Erythroblast (primary cell): ENCODE measurements around the gene KCNF1.

Source experiments
- GATA1 ChIP-seq: IDR thresholded peaks from 2 replicates; pipeline ENCODE4 v1.6.1; 2011; ENCODE audit warnings: low read depth, mild to moderate bottlenecking, control low read depth, low read length, moderate library complexity
- POLR2A ChIP-seq: IDR thresholded peaks from 2 replicates; pipeline ENCODE4 v1.6.1; 2011; ENCODE audit warnings: mild to moderate bottlenecking, low read length

- TF ChIP-seq POLR2A: no peak
- no peak for TF ChIP-seq GATA1
Measured at GRCh38 chr2:10923008-10923375, 11.3 kb downstream of the KCNF1 start.
